GM12878 (cell line): ENCODE measurements around the gene C1orf198. TPM values are rescaled to one million over a fixed set of nuclear protein-coding genes. Genes with fewer than 3 reads are reported as not detected.

Source experiments
- ATAC-seq: fragments of 200-7000 bp; cut with Tn5 transposase; 3 replicates; pipeline ENCODE4 v1.9.1; 2020; ENCODE audit warnings: mild to moderate bottlenecking, moderate library complexity
- BruUV-seq: library from RNA; stranded (reverse); fragments of 400-500 nt; replicated peaks from 2 replicates; lab custom pipeline; 2021; lab: Mats Ljungman, UMichigan
- CTCF ChIA-PET: fragments of 300-600 bp; sonication (Branson Sonifier 250); formaldehyde crosslinking; extraction: SDS; loops from one replicate; lab custom pipeline; 2021; ENCODE audit warnings: inconsistent platforms; lab: Yijun Ruan, JAX
- POLR2A ChIA-PET: fragments of 350-600 bp; formaldehyde crosslinking; extraction: SDS; loops from one replicate; lab custom pipeline; 2021; ENCODE audit warnings: inconsistent platforms; lab: Charles Lee
- RAD21 ChIA-PET: fragments of 300-600 bp; sonication (Branson Sonifier 250); formaldehyde crosslinking; loops from one replicate; lab custom pipeline; 2023; ENCODE audit warnings: antibody characterized with exemption; ENCODE audit not compliant: unreplicated experiment; lab: Charles Lee
- SMC1A ChIA-PET: fragments of 300-600 bp; sonication (Branson Sonifier 250); formaldehyde crosslinking; loops from one replicate; lab custom pipeline; 2023; ENCODE audit not compliant: unreplicated experiment, uncharacterized antibody; lab: Charles Lee
- DNase-seq: peaks from one replicate; pipeline ENCODE4 v3.0.0-alpha.2; 2011; ENCODE audit warnings: low read depth, low spot score
- FAIRE-seq: peaks from 3 replicates; lab custom pipeline; 2011; peaks lifted over from hg19 to GRCh38; lab: Jason Lieb, UNC
- H2AFZ ChIP-seq: 2 replicates; pipeline ENCODE4 v1.6.0; 2011; ENCODE audit warnings: low read depth, low read length, control low read depth; ENCODE audit not compliant: control insufficient read depth
- H3K27ac ChIP-seq: 2 replicates; pipeline ENCODE4 v1.5.1; 2011; ENCODE audit warnings: control low read depth; ENCODE audit not compliant: control insufficient read depth, insufficient read depth
- H3K27me3 ChIP-seq, 2 experiments: replicated peaks in 1 of 2; 2 replicates each; pipeline versions ENCODE4 v1.6.0 to v1.6.1; 2011; ENCODE audit warnings: low read length in 1 of 2; ENCODE audit not compliant: control insufficient read depth in 2 of 2, insufficient read depth in 2 of 2
- H3K36me3 ChIP-seq, 2 experiments: 2 replicates each; pipeline ENCODE4 v1.5.1; 2011; ENCODE audit warnings: low read length in 1 of 2; ENCODE audit not compliant: control insufficient read depth in 2 of 2, insufficient read depth in 2 of 2
- H3K4me1 ChIP-seq: 2 replicates; pipeline ENCODE4 v1.6.1; 2011; ENCODE audit warnings: mild to moderate bottlenecking, low read length, moderate library complexity, mixed read lengths; ENCODE audit not compliant: control insufficient read depth, insufficient read depth
- H3K4me2 ChIP-seq: 2 replicates; pipeline ENCODE4 v1.6.0; 2011; ENCODE audit warnings: control low read depth; ENCODE audit not compliant: control insufficient read depth, insufficient read depth
- H3K4me3 ChIP-seq: fragments of 200-600 bp; sonication (generic); 2 replicates; pipeline ENCODE4 v1.5.1; 2016
- H3K79me2 ChIP-seq: 2 replicates; pipeline ENCODE4 v1.6.0; 2011; ENCODE audit warnings: low read length; ENCODE audit not compliant: control insufficient read depth, insufficient read depth
- H3K9ac ChIP-seq: 2 replicates; pipeline ENCODE4 v1.8.0; 2011; ENCODE audit warnings: low read length, control low read depth, mixed read lengths; ENCODE audit not compliant: control insufficient read depth, insufficient read depth
- H3K9me3 ChIP-seq: replicated peaks from 3 replicates; pipeline ENCODE4 v1.5.1; 2011; ENCODE audit warnings: mild to moderate bottlenecking, low read length; ENCODE audit not compliant: control insufficient read depth, insufficient read depth
- H4K20me1 ChIP-seq: 2 replicates; pipeline ENCODE4 v1.6.0; 2011; ENCODE audit not compliant: control insufficient read depth, insufficient read depth
- ATF2 ChIP-seq: IDR thresholded peaks from 2 replicates; pipeline ENCODE4 v1.6.1; 2012; ENCODE audit warnings: low read length, inconsistent platforms
- CHD1 ChIP-seq: IDR thresholded peaks from 2 replicates; pipeline ENCODE4 v1.6.1; 2012; ENCODE audit warnings: low read depth, low read length, improper control_type of control experiment
- EGR1 ChIP-seq, 2 experiments: IDR thresholded peaks; 1 replicate in 1 of 2; 2 replicates in 1 of 2; pipeline ENCODE4 v1.6.1; 2011 to 2012; ENCODE audit warnings: low read depth in 2 of 2, low read length in 2 of 2, borderline replicate concordance in 1 of 2, mild to moderate bottlenecking in 1 of 2, moderate library complexity in 1 of 2
- NBN ChIP-seq: fragments of 450-650 bp; IDR thresholded peaks from 2 replicates; pipeline ENCODE4 v1.6.1; 2016
- NRF1 ChIP-seq: conservative IDR thresholded peaks from 2 replicates; pipeline ENCODE4 v1.6.1; 2011; ENCODE audit warnings: mild to moderate bottlenecking, low read depth, low read length, improper control_type of control experiment
- POLR2AphosphoS2 ChIP-seq: IDR thresholded peaks from 2 replicates; pipeline ENCODE4 v1.6.1; 2011; ENCODE audit warnings: low read depth, mild to moderate bottlenecking, low read length, improper control_type of control experiment, moderate library complexity
- RAD21 ChIP-seq: IDR thresholded peaks from 2 replicates; pipeline ENCODE4 v1.6.1; 2011; ENCODE audit warnings: mild to moderate bottlenecking, low read depth, low read length, moderate library complexity; ENCODE audit not compliant: insufficient read depth
- SIN3A ChIP-seq: IDR thresholded peaks from 2 replicates; pipeline ENCODE4 v1.6.1; 2012; ENCODE audit warnings: low read depth, low read length, improper control_type of control experiment
- SPI1 ChIP-seq: IDR thresholded peaks from 2 replicates; pipeline ENCODE4 v1.6.1; 2011; ENCODE audit warnings: low read depth, mild to moderate bottlenecking, low read length, moderate library complexity, borderline replicate concordance; ENCODE audit not compliant: insufficient read depth
- WGBS: methylation state at CpG from one replicate; pipeline ENCODE4 v1.1.6; 2016; ENCODE audit warnings: low lambda C conversion rate; ENCODE audit not compliant: insufficient replicate concordance, insufficient coverage; ENCODE audit errors: missing lambda C conversion rate; 5-methylcytosine and 5-hydroxymethylcytosine counted together
- in situ Hi-C: fragments of 300-500 bp; cut with MboI; formaldehyde crosslinking; loops from 9 replicates; pipeline ENCODE4 v1.14.3; 2018; ENCODE audit warnings: mixed read lengths
- intact Hi-C: fragments of 100-400 bp; cut with micrococcal nuclease; formaldehyde crosslinking; loops from one replicate; pipeline ENCODE4 v1.14.2; 2022; ENCODE audit not compliant: unreplicated experiment
- polyA plus RNA-seq, 11 experiments: library from polyadenylated mRNA; depleted of rRNA in 4 of 11; unstranded in 6 of 11; stranded (reverse) in 5 of 11; fragments of >200 nt; fragmentation: Nextera tagmentation in 4 of 11; fragmentation: Illumina TruSeq in 1 of 11; extraction: Ambion mirVana in 4 of 11; extraction: Trizol in 1 of 11; gene quantifications; 1 replicate in 1 of 11; 2 replicates in 10 of 11; pipeline versions ENCODE4 v1.2.1 to v1.2.3, GENCODE V29; 2011 to 2016; ENCODE audit warnings: inconsistent platforms in 2 of 11, missing spikeins in 2 of 11, low read depth in 1 of 11
- total RNA-seq, 4 experiments: library from RNA; depleted of rRNA in 3 of 4; stranded (reverse); fragments of >200 nt in 3 of 4; fragmentation: Illumina TruSeq in 1 of 4; extraction: Trizol in 1 of 4; gene quantifications; 2 replicates each; pipeline versions ENCODE4 v1.2.1 to v1.2.3, GENCODE V29; 2013 to 2021
- TF ChIP-seq, protein P1 (sequence below): IDR thresholded peaks from 2 replicates; pipeline ENCODE4 v1.6.1; 2011; ENCODE audit warnings: borderline replicate concordance, low read depth, mild to moderate bottlenecking, moderate library complexity, mixed read lengths, low read length; ENCODE audit not compliant: insufficient read depth; ENCODE audit errors: extremely low read length
- TF ChIP-seq, protein P2 (sequence below): fragments of 450-650 bp; IDR thresholded peaks from 2 replicates; pipeline ENCODE4 v1.6.1; 2017; ENCODE audit warnings: borderline replicate concordance
- TF ChIP-seq, protein P3 (sequence below): IDR thresholded peaks from 2 replicates; pipeline ENCODE4 v1.6.1; 2012; ENCODE audit warnings: low read depth, low read length, improper control_type of control experiment

C1orf198 gene
- total and polyA plus RNA-seq, 10 of the 15 experiments (the other 5 are each of a cell fraction or from before 2014, with no cell fraction given) = 0.16 to 2.8 (median 1.1) TPM

DNA sequence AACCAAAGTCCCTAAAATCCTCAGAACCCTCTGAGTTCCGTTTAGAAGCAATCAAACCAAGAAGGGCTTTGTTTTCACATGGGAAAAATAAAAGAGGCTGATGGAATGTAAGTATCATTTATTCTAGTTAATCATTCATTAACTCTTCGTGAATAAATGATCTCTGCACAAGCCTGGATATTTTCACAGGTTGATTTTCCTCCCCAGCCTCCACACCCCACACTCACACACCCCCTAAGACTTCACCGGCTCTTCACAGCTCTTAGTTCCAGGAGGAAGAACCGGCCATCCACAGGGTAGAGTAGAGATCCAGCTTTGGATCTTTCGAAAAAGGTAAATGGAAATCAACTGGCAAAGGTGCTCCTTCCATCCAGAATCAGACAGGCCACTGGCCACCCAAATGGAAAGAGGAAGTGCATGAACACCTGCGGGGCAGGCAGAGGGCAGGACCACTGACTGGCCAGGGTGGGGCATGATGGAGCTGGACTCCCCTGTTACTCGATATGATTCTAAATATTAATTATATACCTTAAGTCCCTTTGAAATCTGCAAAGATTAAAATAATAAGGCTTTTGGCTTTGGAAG, 10.0 kb downstream of the C1orf198 start:
- no peaks in the 10 kb centered on the region for H3K4me1 ChIP-seq
- ChIA-PET RAD21 (no interaction called here), CTCF (interaction anchor here (0.5 to 1.0 kb wide), 3 partner anchors 12 to 354 kb away, joined by 3 to 4 read pairs (median 4); no protein-coding TSS in a partner anchor), POLR2A (interaction anchor here (0.5 kb wide), 1 partner anchor 413 kb away, joined by 3 read pairs; no protein-coding TSS in a partner anchor)
- no TSS peak for BruUV-seq
- no peaks in the 10 kb centered on the region for H3K9me3 ChIP-seq
- in situ Hi-C loops = no loop called here
- WGBS = 42% methylated on average over 7 of the region's 7 CpGs
- no peak for DNase-seq
- H3K9ac ChIP-seq = no peak overlapping the region
- no peak overlapping the region for H3K4me3 ChIP-seq
- intact Hi-C loops = no loop called here
- ATAC-seq = no peak
- no peaks in the 10 kb centered on the region for H3K79me2 ChIP-seq
- no peaks in the 10 kb centered on the region for H3K27me3 ChIP-seq
- TF ChIP-seq SPI1 = peak; percentile 61; the same call in 1 of the 2 replicates
- no peak for TF ChIP-seq ATF2
- TF ChIP-seq RAD21 = no peak
- TF ChIP-seq, all 136 proteins: peak for 1
- SMC1A ChIA-PET = no interaction called here
- no peaks in the 10 kb centered on the region for H4K20me1 ChIP-seq
- no peak overlapping the region for H2AFZ ChIP-seq
- no peaks in the 10 kb centered on the region for H3K36me3 ChIP-seq
- no peak overlapping the region for H3K4me2 ChIP-seq
- no peak overlapping the region for H3K27ac ChIP-seq
- FAIRE-seq = no peak

- intact Hi-C loops (no loop called here), in situ Hi-C loops (no loop called here)
- SMC1A ChIA-PET = no interaction called here
- Histone ChIP-seq H3K27me3 (no peaks in the 10 kb centered on the region), H3K27ac (no peak overlapping the region), H2AFZ (no peak overlapping the region), H3K36me3 (no peaks in the 10 kb centered on the region), H3K9me3 (no peaks in the 10 kb centered on the region), H3K4me2 (no peak overlapping the region), H3K4me3 (no peak overlapping the region), H3K79me2 (no peaks in the 10 kb centered on the region), H4K20me1 (no peaks in the 10 kb centered on the region), H3K9ac (no peak overlapping the region), H3K4me1 (no peaks in the 10 kb centered on the region)
- no TSS peak for BruUV-seq
- FAIRE-seq = no peak
- CTCF ChIA-PET = interaction anchor here (0.7 kb wide), 1 partner anchor 354 kb away, joined by 3 read pairs; no protein-coding TSS in a partner anchor
- WGBS = 0% methylated on average over 1 of the region's 1 CpG
- TF ChIP-seq, protein P1, sequence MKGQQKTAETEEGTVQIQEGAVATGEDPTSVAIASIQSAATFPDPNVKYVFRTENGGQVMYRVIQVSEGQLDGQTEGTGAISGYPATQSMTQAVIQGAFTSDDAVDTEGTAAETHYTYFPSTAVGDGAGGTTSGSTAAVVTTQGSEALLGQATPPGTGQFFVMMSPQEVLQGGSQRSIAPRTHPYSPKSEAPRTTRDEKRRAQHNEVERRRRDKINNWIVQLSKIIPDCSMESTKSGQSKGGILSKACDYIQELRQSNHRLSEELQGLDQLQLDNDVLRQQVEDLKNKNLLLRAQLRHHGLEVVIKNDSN = no peak
- no peak for TF ChIP-seq NRF1
- TF ChIP-seq POLR2AphosphoS2 = no peak
- no peak for TF ChIP-seq CHD1
- TF ChIP-seq, protein P2, sequence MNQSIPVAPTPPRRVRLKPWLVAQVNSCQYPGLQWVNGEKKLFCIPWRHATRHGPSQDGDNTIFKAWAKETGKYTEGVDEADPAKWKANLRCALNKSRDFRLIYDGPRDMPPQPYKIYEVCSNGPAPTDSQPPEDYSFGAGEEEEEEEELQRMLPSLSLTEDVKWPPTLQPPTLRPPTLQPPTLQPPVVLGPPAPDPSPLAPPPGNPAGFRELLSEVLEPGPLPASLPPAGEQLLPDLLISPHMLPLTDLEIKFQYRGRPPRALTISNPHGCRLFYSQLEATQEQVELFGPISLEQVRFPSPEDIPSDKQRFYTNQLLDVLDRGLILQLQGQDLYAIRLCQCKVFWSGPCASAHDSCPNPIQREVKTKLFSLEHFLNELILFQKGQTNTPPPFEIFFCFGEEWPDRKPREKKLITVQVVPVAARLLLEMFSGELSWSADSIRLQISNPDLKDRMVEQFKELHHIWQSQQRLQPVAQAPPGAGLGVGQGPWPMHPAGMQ = no peak
- TF ChIP-seq SIN3A = no peak
- TF ChIP-seq NBN = no peak
- TF ChIP-seq, protein P3, sequence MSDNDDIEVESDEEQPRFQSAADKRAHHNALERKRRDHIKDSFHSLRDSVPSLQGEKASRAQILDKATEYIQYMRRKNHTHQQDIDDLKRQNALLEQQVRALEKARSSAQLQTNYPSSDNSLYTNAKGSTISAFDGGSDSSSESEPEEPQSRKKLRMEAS = no peak
- no peak for TF ChIP-seq EGR1 (IDR thresholded peaks at IDR 0.05; ENCODE audit: borderline replicate concordance in 1 of 2, low read depth in 2 of 2, low read length in 2 of 2)
- ATAC-seq = no peak
- RAD21 ChIA-PET = no interaction called here
- DNase-seq = no peak
- POLR2A ChIA-PET = interaction anchor here (0.5 kb wide), 1 partner anchor 414 kb away, joined by 3 read pairs; no protein-coding TSS in a partner anchor
Measured at GRCh38 chr1:230857822-230858221, 10.5 kb downstream of the C1orf198 start.
